HG03575 (cell line): Measurements from ENCODE around the gene RBM19.

Experiments used
- ATAC-seq: cut with Tn5 transposase; IDR thresholded peaks from one replicate; pipeline ENCODE4 v1.9.1; 2021; ENCODE audit not compliant: unreplicated experiment, insufficient number of reproducible peaks, low FRiP score; ENCODE audit errors: extremely low read depth

The RBM19 gene

DNA sequence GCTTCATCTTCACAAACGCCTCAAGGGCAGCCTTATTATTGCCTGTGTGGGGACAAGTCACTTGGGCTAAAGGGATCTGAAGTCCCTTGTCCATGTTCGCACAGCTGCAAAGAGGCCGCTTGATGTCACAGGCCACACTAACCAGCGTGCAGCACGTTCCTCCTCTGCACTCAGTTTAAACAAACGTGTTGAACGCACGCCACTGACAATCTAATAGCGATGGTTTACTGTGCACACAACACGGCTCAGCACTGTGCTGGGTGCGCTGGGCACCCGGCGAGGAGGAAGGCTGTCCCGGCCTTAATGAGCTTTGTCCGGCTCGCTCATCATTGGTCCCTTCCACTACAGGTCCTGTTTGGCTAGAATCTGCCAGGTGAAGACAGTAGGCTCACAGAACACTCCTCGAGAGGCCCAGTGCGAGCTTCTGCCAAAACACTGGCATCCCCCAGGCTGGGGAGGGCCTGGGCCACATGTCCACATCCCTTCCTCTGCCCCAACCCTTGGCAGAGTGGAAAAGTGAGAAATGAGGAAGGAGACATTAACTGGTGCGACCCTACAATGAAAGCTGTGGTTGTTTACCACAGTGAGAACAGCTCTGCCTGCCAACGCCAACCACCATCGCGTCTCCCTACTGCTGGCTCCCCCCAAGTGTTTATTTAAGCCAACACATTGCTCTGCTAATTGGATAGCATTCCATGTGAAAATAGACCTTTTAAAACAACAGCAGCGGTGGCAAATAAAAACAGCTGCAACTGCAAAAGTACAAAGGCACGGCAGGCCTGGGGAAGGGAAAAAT lies 113.2 kb downstream of the RBM19 start:
- ATAC-seq, result no peak

- ATAC-seq, result no peak
Measured at GRCh38 chr12:113852264-113852663, 113.9 kb downstream of the RBM19 start.

DNA sequence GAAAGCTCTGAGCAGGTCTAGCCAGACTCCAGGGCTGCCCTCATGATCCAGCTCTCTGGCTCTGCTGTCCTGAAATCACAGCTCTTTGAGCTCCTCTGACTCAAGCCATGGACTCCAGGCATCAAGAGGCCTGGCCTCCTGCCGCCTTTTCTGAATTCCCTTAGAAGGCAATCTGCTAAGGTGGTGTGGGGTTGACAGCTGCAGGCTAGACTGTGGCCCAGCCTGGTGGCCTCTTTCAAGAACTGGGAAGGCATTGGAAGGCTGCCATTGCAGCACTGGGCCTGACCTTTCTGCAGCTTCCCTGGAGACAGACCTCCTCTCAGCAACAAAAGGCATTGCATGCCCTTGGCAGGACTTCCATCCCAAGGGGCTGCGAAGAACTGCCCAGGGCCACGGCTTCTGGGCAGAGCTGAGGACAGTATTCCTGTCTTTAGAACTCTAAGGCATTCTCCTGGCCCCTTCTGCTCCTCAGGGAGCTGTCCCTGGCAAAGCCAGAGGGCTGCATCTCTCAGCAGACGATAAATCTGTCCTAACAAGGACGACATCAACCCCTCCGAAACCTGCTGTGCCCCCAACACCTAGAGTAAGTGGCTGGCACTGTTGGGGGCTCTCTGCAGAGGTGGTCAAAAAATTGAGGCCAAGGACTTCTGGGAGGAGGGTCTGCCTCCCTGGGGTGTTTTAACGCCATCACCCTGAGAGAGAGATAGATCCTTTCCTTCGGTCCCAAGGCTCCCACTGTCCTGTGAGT lies 115.6 kb downstream of the RBM19 start:
- ATAC-seq, result no peak

DNA sequence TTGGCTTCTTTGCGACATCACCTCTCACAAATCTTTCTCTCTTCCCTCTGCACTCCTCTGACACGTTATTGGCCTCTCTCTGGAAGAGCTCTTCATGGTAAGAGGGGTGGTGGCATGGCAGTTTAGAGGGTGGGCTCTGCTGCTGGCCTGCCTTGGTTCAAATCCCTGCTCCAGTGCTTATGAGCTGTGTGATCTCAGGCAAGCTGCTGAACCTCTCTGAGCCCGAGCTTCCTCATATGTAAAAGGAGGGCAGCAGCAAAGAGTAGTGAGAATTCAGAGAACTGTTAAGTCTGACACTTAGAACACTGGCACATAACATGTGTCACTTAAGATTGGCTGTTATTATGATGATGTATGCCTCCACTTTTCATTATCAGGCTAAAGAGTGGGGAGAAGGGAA lies 118.3 kb downstream of the RBM19 start:
- no peak for ATAC-seq

DNA sequence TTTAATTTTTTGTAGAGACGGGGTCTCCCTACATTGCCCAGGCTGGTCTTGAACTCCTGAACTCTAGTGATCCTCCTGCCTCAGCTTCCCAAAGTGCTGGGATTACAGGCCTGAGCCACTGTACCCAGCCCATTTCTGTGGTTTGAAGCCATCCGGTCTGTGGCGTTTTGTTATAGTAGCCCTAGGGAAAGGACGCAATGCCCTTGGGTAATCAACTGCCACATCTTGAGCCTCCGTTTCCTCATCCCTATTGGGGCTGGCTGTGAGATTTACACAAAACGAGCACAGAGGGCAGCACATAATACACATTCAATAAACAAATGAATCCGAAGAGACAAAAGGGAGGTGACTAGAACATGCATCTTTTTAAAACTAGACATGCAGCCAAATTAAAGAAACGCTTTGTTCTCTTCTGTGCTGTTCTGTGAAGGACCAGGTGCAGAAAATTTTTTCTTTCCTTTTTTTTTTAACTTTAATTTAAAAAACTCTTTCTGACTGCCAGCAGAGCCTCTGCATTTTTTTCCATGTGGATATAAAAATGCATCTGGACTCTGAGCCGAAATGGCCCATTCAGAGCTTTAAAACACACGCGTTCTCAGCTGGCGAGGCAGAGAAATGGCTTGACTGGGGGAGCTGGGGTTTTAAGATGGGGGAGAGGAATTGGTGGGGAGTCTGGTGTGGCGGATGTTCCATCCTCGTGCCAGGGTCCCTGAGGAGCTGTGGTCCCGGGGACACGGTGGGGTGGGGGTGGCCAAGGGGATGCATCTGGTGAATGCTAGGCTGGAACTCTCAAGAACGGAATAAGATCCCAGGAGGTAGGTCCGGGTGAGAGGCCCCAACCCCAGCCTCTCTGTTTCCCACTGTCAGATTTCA lies 119.0 kb downstream of the RBM19 start:
- ATAC-seq, result no peak

DNA sequence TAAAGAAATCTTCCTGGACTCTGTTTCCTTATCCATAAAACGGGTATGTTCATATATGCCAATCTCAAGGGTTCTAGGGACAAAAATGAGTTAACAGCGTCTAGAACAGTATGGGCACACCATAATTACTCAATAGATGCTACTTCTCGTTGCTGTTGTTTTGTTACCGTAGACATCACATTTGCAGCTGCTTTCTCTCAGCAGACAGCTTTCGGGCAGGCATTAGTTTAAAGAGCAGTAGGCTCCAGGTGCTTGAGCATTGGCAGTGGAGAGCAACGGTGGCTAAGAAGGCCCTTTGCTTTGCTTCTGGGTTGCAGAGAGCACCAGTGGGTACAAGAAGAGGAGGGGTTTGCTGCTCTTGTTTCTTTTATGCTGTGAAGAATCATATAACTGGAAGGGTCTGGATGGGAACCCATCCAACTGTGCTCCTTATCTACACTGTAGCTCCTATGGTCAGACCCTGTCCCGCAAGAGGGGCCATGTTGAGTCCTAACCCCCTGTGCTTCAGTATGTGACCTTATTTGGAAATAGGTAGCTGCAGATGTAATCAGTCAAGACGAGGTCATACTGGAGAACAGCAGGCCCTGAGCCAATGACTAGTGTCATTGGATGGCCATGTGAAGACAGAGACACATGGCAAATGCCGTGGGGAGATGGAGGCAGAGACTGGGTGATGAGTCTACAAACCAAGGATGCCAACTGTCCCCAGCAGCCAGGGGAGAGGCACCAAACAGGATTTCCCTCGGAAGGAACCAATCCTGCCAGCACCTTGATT lies 120.0 kb downstream of the RBM19 start:
- no peak for ATAC-seq

DNA sequence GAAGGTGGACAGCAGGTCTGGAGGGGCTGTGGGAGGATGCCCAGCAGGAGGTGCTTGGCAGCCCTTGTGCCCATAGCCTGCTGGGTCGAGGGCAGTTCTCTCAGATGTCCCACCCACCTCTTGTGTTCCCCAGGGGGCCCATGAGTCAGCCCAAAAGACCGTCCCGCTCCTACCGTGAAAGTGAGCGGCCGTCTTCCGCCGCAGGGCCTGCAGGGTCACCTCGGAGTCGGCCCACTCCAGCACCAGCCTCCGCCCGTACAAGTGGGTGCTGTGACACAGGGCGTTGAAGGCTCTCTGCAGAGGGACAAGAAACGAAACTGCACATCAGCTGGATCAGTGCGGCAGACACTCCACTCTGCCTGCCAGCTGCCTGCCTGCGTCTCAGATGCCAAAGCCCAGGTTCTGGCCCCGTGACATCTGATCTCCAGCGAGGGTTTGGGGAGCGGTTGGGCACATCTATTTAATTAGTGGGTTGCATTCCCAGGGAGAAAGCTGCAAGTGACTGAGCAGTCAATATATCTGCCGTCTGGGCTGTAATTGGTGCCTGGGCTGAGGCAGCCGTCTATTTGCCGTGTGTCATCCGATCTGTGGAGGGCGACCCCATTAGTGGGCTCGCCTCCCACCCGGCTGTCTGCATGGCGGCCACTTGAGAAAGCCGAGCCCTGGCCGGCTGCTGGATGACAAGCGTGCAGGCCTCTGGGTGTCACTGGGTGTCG lies 121.5 kb downstream of the RBM19 start:
- no peak for ATAC-seq

DNA sequence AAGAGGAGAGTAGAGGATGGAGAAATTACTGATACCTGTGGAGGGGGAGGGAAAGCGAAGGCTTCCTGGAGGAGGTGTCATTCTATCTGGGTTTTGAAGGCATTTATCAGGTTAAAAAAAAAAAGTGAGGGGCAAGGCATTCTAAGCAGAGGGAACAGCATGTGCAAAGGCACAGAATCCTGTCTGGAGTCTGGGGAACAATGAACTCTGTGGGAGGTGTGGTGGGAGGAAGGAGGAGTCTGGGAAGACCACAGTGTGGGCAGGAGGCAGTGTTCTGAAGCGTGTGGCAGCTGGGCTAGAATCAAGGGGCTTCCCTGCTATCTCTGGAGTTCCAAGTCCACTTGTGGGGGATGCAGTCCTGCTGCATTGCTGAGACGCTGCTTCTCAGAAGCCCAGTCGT lies 123.4 kb downstream of the RBM19 start:
- ATAC-seq, result no peak

GRCh38 chr12:113841786-113842185 lies 124.3 kb downstream of the RBM19 start:
- ATAC-seq, result no peak

GRCh38 chr12:113840401-113841042 lies 125.6 kb downstream of the RBM19 start:
- no peak for ATAC-seq

GRCh38 chr12:113838896-113839295 lies 127.2 kb downstream of the RBM19 start:
- ATAC-seq, result no peak

DNA sequence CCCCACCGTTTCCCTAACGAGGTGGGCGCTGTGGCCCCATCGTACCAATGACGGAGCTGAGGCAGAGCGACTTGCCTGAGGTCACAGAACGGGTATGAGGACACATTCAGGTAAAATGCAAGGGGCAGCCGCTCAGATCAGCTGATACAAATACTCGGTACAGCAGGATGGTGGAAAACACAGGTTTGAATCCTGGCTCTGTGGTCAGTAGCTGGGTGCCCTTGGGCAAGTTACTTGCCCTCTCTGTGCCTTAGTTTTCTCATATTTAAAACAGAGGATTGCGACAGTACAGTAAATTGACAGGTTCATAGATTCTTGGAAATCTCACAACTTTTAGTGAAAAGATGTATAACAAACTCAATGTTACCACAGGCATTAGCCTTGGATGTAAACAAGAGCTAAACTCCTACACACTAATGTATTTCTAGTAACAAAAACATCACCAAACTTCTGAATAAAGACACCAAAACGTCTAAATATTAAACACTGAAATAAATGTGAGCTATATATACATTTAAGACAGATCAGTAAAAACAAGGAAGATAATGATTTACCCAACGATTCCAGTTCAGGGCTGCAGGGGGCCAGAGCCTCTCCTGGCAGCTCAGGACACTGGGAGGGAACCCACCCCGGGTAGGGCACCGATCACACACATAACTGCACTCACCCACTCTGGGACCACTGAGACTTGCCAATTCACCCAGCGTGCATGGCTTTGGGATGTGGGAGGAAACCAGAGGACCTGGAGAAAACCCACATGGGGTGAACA lies 128.4 kb downstream of the RBM19 start:
- no peak for ATAC-seq

DNA sequence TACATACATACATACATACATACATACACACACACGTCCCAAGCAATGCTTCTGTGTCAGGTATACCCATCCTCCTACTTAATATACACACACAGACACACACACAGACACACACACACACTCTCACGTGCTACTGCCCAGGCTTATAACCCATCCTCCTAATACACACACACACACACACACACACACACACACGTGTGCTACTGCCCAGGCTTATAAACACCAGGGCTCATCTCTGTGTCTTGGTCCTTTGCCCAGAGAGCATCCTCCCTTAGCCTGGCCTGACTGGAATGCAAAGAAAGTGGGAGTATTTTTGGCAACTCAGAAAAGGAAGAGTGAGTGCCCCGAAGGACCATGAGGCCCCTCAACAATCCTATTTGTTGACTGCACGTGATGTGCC lies 129.0 kb downstream of the RBM19 start:
- no peak for ATAC-seq

GRCh38 chr12:113835896-113836295 lies 130.2 kb downstream of the RBM19 start:
- no peak for ATAC-seq

DNA sequence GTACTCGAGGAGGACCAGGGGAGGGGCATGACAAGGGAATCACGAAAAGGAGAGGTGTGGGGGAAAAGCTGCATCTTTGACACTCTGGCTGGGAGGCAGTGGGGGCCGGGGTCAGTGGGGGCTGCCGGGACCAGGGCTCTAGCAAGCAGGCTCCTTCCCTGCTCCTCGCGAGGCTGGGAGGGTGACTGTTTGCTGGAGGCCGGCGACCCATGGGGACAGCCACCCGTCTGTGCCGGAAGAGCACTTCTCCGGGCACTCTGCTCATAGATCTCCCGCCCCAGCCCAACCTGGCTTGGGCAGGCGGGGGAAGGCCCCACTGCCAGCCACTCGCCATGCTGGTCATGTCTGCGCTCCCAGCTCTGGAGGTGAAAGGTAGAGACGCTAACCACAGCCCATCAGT lies 130.7 kb downstream of the RBM19 start:
- no peak for ATAC-seq

DNA sequence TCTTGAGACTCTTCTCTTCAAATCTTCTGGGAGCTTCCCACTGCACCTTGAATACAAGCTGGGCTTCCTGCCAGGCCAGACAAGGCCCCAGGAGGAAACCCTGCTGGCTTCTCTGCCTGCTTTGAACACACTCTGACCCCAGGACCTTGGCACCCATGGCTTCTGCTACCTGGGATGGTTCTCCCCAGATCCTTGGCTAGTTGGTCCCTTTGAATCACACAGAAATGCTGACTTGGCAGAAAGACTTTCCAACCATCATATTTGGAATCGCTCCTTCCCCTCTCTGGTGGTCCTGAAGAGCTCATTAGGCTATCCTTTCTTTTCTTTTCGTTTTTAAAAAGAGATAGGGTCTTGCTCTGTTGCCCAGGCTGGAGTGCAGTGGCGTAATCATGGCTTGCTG lies 132.7 kb downstream of the RBM19 start:
- no peak for ATAC-seq

- ATAC-seq, result no peak
Measured at GRCh38 chr12:113831476-113831875, 134.6 kb downstream of the RBM19 start.
